Amygdala (tissue), 56 donors: ENCODE data around the gene COBLL1.
"Not testable (repeated sequence)": the region's sequence is repeated elsewhere in the genome, so short reads cannot be mapped to it uniquely, and the experiment has no call there.

Source experiments
- DNase-seq, 56 donors: peaks; one replicate each; lab custom pipeline; 2025; lab: John Stamatoyannopoulos, UW

COBLL1 gene

DNA sequence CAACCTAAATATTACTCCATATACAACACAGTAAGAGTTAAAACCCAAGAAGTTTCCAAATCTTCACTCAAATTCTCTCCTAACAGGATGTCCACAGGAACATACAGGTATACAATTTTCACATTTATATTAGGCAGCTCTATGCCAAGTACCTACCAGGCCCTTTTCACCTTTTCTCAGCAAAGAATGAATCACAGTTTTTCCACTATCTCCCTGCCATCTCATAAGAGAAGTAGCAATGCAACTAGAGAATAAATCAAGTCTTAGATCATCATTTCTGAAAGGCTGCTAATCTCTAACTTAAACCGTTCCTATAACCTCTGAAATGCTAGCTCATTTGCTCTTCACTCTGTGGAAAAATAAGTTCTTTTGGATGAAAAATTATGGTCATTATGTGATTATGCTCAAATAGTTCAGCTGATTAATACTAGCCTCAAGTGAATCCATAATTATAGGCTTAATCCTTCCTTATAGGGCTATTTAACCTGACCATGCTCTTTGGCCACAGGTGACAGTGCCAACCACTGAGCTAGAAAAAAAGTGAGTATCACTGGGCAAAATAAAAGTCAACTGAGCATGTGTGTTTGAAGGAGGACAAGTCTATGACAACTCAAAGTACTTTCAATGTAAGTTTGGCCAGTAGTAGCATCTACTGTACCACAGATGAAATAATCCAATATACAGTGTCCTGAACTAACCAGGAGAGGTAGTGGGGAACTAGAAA is 79.7 kb downstream of the COBLL1 start:
- no peak for DNase-seq

DNA sequence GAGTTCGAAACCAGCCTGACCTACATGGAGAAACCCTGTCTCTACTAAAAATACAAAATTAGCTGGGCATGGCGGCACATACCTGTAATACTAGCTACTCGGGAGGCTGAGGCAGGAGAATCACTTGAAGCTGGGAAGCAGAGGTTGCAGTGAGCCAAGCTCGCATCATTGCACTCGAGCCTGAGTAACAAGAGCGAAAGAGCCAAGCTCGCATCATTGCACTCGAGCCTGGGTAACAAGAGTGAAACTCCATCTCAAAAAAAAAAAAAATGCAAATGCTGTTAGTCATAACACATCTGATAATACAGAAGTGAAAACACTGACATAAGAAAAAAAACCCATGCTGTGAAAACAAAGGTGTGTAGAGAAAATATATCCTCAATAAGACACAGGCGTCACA is 80.4 kb downstream of the COBLL1 start:
- not testable (repeated sequence) for DNase-seq

DNA sequence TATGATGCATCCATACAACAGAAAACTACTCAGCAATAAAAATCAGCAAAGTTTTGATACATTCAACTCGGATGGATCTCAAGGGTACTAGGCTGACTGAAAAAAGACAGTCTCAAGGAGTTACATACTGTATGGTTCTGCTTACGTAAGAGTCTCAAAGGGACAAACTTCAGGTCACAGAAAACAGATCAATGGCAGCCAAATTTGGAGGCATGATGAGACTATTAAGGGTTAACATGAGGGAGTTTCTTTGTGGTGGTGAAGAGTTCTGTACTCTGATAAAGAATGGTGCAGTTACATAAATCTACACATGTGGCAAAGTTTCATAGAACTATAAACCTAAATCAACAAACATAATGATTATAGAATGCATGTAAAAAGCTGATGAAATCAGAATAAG is 81.4 kb downstream of the COBLL1 start:
- DNase-seq = no peak

DNA sequence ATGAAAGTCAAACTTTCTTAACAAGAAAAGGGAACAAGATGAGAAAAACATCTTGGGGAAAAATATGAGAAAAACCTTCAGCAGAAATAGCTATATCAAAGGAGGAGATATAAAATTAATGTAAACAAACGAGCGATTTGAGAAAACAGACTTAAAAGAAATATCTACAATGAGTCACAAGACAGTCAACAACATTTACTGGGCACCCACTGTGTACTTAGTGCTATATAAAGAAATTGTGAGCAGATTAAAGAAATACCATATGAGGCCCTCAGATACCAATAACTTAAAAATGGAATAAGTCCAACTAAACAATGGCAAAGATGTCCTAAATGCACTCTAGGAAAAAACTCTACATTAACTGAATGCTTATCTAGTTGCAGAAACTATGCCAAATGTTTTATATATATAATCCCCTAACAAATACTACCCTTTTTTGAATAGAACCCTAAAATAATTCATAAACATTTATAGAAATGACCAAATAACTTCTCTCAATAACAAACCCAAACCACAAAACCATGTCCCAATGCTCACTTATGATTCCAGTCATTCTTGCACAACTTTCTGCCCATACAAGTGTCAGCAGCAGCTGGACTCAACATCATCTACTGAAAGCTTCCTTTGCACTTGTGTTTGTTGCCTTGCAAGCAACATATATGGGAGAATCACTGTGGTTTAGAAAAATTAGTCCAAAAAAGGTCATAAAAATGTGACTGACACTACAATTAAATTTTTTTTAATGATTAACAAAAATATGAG is 83.5 kb downstream of the COBLL1 start:
- no peak for DNase-seq

DNA sequence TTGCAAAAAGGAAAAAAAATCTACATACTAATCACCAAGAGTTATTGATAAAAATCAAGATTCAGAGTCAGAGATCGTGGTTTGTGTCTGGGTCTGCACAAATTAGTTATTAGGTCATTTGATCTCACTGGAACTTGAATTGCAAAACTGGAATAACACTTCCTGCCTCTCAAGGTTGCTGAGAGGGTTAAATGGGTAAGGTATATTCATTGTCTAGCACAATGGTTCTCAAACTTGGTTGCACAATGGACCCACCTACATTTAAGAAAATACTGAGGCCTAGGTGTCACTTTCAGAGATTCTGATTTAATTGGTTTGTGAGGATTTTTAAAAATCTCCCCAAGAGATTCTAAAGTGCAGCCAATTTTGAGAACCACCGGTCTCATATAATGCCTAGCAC is 84.8 kb downstream of the COBLL1 start:
- no peak for DNase-seq

DNA sequence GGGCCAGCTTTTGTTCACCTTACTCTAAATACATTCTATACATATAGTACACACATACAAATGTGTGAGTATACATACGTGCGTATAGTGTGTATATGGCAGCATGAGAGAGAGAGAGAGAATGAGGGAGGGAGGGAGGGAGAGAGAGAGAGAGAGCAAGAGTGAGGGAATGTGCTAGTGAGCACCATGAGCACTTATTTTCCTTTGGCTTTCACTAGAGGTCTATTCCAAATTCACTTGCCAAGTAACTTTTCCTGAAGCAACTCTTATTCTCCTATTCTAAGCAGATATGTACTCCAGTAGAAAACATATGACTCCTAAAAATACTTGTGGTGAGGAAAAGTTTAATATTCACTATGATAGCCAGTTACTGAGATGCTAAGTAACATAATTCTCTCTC is 85.7 kb downstream of the COBLL1 start:
- DNase-seq = no peak

DNA sequence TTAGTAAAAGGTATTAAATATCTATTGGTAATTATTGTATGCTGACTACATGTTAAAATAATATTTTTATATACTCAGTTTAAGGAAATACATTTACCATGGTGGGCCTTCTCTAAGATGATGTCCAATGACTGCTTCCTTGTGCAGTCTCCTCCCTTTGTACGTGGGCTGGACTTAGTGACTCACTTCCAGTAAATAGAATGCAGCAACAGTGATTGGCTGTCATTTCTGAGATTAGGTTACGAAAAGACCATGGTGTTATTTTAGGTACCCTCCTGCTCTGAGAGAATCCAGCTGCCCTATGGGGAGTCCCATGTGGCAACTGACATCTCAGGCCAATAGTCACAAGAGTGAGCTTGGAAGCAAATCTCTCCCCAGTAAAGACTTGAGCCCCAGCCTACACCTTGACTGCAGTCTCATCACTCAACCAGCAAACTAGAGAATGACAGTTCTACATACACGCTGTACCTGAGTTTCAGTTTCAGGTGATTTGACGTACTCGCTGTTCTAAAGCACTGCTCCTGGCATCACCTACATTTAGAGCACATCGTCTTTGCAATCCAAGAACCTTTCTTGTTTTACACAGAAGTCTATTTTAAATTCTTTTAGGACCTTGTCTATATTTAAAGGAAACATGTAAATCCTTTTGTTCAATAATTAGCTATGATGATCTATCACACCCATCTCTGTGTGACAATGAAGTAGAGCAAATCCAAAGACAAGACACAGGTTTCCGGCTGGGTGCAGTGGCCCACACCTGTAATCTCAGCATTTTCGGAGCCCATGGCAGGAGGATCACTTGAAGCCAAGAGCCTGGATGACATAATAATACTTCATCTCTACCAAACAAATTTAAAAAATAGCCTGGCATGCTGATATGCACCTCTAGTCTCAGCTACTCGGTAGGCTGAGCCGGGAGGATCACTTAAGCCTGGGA is 87.2 kb downstream of the COBLL1 start:
- no peak for DNase-seq

DNA sequence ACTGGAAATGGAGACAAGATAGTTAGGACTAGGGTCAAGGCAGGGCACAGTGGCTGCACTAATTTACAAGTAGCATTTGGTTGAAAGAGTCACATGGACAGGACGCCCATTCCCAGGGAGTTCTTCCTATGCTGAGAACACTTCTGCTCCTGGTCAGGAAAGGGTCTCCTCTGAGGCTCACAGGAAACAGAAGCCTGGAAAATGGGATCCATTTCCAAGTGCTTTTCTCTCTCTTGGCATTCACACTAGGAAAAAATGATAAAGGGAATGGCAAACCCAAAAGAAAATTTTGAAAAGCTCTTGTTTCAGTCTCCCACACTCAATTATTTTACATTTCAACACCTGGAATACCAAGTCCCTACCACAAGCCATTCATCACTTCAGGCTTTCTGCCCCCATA is 88.7 kb downstream of the COBLL1 start:
- no peak for DNase-seq

DNA sequence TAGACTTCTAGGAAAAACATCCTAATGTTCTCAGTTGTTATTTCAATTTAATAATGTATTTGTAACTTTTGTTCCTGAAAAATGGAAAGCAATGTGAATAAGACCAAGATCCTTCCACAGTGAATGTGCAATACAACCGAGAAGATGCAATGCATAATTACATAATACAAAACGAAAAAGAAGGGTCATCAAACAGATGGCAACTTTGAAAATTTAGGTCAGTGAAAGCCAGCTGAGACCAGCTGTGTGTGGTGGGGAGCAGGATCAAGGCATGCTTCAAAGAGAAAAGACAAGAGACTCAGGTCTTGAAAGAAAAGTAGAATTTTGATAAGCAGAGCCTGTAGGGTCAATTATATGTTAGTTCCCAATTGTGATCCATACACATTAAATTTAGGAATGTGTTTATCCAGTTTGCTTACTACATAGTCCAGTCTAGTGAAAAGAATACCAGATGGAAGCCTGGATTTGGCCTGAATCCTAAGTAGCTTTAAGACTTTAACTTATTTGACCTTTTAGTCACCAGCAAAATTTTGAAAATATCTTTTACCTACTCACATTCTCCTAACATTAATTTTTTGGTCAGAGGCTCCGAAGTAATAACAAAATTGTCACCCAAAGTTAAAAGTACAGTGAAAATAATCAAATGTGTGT is 93.7 kb downstream of the COBLL1 start:
- DNase-seq = no peak

DNA sequence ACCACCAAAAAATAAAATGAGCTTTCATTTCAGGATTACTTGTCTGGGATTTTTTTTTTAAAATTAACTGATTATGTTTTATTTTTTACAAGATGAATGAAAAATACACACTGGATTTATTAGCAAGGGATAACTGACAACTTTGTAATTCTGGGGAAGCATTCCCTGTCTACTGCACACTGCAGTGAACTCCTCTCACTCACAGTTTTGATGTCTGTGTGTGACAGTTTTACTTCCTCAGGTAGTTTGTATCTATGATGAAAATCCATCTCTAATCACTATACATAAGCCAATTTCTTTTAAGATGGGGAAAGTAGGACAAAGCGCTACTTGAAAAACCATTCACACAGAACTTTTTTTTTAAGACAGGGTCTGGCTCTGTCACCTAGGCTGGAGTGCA is 94.5 kb downstream of the COBLL1 start:
- DNase-seq = no peak

DNA sequence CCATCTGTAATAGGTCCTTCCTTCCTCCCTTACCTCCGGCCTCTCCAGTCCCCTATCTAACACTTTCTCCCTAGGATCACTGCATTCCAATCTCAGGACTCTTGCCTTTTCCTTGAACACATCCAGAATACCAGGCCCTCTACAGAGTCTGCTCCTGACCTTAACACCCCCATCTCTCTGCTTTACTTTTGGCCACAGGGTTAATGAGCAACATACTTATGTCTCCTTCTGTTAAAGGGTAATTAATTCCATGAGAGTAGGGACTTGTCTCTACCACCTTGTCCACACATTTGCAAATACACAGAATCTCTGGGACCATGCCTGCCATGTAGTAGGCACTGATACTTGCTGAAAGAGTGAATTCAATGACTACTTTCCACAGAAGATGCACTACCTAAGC is 94.9 kb downstream of the COBLL1 start:
- DNase-seq = no peak

DNA sequence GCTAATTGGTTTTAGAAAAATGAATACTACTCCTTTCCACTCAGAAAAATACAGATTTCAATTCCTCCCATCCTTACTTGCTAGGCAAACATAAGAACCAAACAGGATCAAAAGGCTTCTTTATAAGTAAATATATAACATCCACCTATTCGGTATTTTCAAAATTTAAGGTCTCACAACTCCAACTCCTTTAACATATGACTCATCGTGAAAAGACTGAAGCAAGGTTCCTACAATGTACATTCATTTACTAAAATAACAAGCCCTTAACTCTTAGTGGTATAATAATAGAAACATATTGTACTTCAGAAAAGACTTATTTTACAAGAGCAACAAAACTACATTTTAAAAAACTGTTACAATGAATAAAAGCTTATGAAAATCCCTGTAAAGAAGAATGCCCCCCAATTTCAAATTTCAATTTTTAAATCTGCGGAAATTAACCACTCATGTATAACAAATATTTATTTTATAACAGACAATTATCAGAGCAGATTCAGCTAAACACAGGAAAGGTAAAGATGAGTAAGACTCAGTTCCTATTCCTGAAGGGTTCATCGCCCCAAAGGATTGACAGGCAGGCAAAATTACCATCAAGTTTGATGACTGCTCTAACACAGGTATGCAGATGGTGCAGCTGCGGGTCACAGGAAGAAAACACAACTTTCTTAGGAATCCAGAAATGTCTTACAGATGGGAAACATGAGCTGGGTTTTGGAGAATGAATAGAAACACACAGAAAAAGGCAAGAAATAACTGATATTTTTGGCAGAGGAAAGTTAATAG is 96.4 kb downstream of the COBLL1 start:
- DNase-seq = no peak

DNA sequence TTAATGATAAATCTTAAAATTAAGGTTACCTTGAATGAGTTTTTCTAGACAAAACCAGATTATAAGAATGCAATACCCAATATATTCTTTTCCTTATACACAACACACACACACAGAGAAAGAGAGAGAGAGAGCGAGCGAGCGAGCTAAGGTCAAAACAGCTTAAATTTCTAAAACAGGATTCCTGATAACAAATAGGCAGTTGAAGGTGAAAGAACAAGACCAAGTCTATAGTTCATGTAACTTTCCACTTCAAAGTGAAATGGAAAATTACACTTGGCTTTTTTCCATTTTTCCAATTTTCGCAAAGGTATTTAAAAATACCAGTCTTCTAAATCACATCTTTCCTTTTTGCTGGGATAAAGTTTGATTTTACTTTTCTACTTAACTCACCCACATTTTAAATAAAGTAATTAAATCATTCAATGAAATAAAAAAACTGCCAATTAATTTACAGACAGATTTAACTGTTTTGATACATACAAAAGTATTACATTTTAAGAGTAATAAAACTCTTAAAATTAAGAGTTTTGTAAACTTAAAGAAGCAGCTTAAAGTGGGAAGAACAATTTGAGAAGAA is 98.8 kb downstream of the COBLL1 start:
- no peak for DNase-seq

DNA sequence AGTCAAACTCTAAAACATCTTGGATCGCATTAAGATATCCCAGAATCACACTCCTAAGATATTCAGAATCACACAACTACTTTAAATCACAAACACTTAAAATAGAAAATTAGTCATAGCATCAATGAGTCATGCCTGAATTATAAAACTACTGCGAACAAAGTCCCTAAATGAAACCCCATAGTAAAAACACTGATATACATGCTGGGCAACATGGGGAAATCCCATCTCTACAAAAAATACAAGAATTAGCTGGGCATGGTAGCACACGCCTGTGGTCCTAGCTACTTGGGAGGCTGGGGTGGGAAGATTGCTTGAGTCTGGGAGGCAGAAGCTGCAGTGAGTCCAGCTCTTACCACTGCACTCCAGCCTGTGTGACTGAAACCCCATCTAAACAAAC is 101.7 kb downstream of the COBLL1 start:
- no peak for DNase-seq

DNA sequence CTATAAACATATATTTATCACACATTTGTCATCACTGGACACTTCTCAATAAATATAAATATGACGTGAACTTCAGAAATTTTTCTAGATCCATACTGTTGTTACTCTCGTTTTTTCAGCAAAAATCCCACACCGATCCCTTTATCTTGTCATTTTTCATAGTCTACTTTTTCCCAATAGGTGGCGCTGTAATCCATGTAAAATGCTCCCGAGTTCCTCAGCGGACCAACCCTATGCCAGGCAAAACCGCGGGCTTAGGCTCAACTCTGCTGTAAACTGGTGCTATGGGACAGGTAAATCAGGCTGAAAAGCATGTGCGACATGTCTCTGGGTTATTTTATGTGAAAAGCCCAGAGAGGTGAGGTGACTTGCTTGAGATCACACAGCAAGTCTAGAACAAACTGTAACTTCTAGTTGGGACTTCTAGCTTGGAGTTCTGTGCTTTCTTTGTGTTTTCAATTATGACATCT is 104.0 kb downstream of the COBLL1 start:
- peak in 24 of 56 donors; percentile 0 to 45 (median 10) for DNase-seq

DNA sequence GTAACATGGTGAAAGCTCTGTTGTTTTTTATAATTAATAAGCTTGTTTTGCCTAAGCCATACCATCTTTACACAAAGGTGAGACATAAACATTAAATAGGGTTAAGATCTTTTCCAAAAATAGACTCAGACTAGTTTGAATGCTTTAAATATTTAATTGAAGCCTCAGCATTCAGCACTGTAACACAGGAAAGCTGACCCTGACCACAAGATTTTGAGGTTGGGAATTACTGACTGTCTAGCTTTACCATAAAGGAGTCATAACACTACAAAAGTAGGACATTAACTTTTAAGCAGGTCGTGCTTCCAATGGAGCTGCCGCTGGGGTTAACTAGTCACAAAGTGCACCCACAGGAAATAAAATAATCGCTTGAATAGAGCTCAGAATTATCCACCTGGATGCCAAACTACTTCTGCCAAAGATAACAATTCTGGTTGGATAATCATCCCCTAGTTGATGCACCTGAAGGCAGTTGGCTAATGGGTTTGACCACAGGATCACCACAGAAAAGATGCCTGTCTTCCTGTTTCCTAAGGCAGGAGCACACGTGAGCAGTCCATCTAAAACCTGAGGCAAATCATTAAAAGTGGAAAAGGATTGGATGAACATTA is 106.2 kb downstream of the COBLL1 start:
- DNase-seq = no peak

DNA sequence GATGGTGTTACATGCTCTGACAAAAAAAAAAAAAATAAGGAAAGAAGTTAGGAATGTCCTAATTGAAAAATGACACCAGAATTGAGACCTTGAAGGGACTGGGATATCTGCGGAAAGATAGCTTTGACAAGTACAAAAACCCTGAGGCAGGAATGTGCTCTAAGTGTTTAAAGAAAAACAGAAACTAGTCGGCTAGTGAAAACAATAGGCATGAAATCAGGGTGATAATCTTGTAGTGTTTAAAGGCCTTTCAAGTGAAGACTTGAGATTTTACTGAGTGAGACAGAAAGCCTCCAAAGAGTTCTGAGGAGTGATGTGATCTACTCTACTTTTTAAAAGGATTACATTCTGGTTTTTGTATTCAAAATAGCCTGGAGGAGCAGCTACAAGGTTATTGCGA is 107.4 kb downstream of the COBLL1 start:
- no peak for DNase-seq

DNA sequence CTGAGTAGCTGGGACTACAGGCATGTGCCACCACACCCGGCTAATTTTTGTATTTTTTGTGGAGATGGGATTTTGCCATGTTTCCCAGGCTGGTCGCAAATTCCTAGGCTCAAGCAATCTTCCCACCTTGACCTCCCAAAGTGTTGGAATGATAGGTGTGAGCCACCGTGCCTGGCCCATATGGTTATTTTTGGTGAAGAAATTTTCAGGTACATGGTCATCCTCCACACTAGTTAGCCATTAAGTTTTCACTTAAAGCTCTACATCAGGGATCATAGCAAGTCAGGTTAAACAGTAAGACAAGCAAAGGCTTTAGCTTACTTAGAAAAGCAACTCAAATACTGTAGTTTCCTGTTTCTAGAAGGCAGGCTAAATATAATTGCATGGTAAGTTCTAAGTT is 116.1 kb downstream of the COBLL1 start:
- DNase-seq = no peak
